CD4-positive, alpha-beta T cell (primary cell): ENCODE measurements around the gene AADAT. TPM values are rescaled to one million over a fixed set of nuclear protein-coding genes. Genes with fewer than 3 reads are reported as not detected.

Experiments used
- ATAC-seq: fragments of 200-7000 bp; cut with Tn5 transposase; one replicate; pipeline ENCODE4 v1.10.0; 2022; ENCODE audit warnings: mild to moderate bottlenecking; ENCODE audit not compliant: poor library complexity
- CTCF ChIA-PET: fragments of 350-600 bp; sonication (Branson Sonifier 250); formaldehyde crosslinking; loops from one replicate; lab custom pipeline; 2021; ENCODE audit warnings: antibody characterized with exemption, inconsistent platforms; lab: Charles Lee
- POLR2A ChIA-PET: fragments of 350-600 bp; sonication (Branson Sonifier 250); formaldehyde crosslinking; loops from one replicate; lab custom pipeline; 2021; ENCODE audit warnings: antibody characterized with exemption, inconsistent platforms; lab: Charles Lee
- DNase-seq, 14 experiments: peaks; one replicate each; pipeline ENCODE4 v3.0.0-alpha.2; 2013 to 2020; ENCODE audit warnings: mixed read lengths in 2 of 14
- H3K27ac ChIP-seq, 2 donors: one replicate each; pipeline versions ENCODE4 v1.5.1 to v1.7.0; 2013; ENCODE audit warnings: low read length in 2 of 2, low read depth in 1 of 2, mild to moderate bottlenecking in 1 of 2
- H3K27me3 ChIP-seq, 2 experiments: 1 replicate in 1 of 2; 2 replicates in 1 of 2; pipeline versions ENCODE4 v1.6.1 to v1.7.0; 2013; ENCODE audit warnings: low read length in 2 of 2, control low read depth in 1 of 2, mild to moderate bottlenecking in 1 of 2, moderate library complexity in 1 of 2; ENCODE audit not compliant: insufficient read depth in 2 of 2, control insufficient read depth in 1 of 2
- H3K36me3 ChIP-seq: one replicate; pipeline ENCODE4 v1.6.1; 2013; ENCODE audit warnings: low read length, control low read depth; ENCODE audit not compliant: insufficient read depth
- H3K4me1 ChIP-seq: one replicate; pipeline ENCODE4 v1.6.1; 2013; ENCODE audit warnings: low read length, control low read depth; ENCODE audit not compliant: insufficient read depth
- H3K4me3 ChIP-seq: one replicate; pipeline ENCODE4 v1.5.1; 2013; ENCODE audit warnings: mild to moderate bottlenecking, low read length, moderate library complexity
- H3K9me3 ChIP-seq, 2 experiments: 1 replicate in 1 of 2; 2 replicates in 1 of 2; pipeline versions ENCODE4 v1.6.1 to v1.7.0; 2013; ENCODE audit warnings: low read length in 2 of 2, mild to moderate bottlenecking in 2 of 2, control low read depth in 1 of 2, moderate library complexity in 1 of 2; ENCODE audit not compliant: control insufficient read depth in 1 of 2, insufficient read depth in 1 of 2
- H3K27ac Mint-ChIP-seq: one replicate; pipeline ENCODE4 v1.8.0; 2020; ENCODE audit warnings: mixed read lengths
- H3K27me3 Mint-ChIP-seq: one replicate; pipeline ENCODE4 v1.8.0; 2021; ENCODE audit warnings: mixed read lengths
- H3K36me3 Mint-ChIP-seq: one replicate; pipeline ENCODE4 v1.8.0; 2021; ENCODE audit warnings: low read depth, mixed read lengths
- H3K4me1 Mint-ChIP-seq: one replicate; pipeline ENCODE4 v1.8.0; 2021; ENCODE audit warnings: low read depth, mixed read lengths
- H3K4me3 Mint-ChIP-seq: one replicate; pipeline ENCODE4 v1.8.0; 2020; ENCODE audit warnings: mild to moderate bottlenecking, mixed read lengths
- H3K9me3 Mint-ChIP-seq: one replicate; pipeline ENCODE4 v1.8.0; 2020; ENCODE audit warnings: mixed read lengths
- intact Hi-C, 2 experiments: fragments of 100-400 bp; cut with DNase I in 1 of 2; cut with micrococcal nuclease in 1 of 2; formaldehyde crosslinking; loops; one replicate each; pipeline versions ENCODE4 v1.15.1 to v1.9.0; 2023 to 2025; cut with DNase I, micrococcal nuclease
- total RNA-seq, 174 experiments: library from RNA in 2 of 174; stranded (reverse) in 2 of 174; gene quantifications; one replicate each; pipeline ENCODE4 v1.2.3 and lab custom pipeline; 2021 to 2026
- TF ChIP-seq, protein P1 (sequence below): fragments of 200-600 bp; IDR thresholded peaks from one replicate; pipeline ENCODE4 v1.8.0; 2022; ENCODE audit warnings: antibody characterized with exemption, mild to moderate bottlenecking

Gene AADAT
- total RNA-seq, 2 experiments from 2014 or later, result not detected

DNA sequence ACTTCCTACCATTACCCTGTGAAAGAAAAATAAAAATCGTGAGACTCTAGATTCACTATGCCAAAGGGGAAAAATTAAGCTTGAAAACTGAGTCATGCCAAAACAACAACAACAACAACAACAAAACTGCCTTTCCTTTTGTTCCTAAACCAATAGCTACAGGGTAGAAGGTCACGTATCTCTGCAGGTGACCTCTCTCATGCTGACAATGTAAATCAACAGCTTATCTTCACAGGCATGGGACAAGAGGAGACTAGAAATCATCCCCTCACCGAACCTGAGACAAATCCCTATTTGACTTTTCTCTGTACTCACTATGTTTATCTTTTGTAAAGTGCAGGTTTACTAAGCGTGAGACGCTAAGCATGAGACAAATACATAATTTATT lies 20.5 kb upstream of the AADAT start:
- Histone ChIP-seq H3K9me3 (no peaks in the 10 kb centered on the region), H3K27ac (no peak overlapping the region), H3K4me3 (no peak overlapping the region), H3K36me3 (no peaks in the 10 kb centered on the region), H3K4me1 (no peaks in the 10 kb centered on the region), H3K27me3 (peaks cover 0 to 3% of the 10 kb centered on the region in 2 experiments)
- Mint-ChIP-seq H3K4me1 (no peaks in the 10 kb centered on the region), H3K27me3 (no peaks in the 10 kb centered on the region), H3K4me3 (no peak overlapping the region), H3K36me3 (no peaks in the 10 kb centered on the region), H3K9me3 (no peaks in the 10 kb centered on the region), H3K27ac (no peak overlapping the region)
- TF ChIP-seq, protein P1, sequence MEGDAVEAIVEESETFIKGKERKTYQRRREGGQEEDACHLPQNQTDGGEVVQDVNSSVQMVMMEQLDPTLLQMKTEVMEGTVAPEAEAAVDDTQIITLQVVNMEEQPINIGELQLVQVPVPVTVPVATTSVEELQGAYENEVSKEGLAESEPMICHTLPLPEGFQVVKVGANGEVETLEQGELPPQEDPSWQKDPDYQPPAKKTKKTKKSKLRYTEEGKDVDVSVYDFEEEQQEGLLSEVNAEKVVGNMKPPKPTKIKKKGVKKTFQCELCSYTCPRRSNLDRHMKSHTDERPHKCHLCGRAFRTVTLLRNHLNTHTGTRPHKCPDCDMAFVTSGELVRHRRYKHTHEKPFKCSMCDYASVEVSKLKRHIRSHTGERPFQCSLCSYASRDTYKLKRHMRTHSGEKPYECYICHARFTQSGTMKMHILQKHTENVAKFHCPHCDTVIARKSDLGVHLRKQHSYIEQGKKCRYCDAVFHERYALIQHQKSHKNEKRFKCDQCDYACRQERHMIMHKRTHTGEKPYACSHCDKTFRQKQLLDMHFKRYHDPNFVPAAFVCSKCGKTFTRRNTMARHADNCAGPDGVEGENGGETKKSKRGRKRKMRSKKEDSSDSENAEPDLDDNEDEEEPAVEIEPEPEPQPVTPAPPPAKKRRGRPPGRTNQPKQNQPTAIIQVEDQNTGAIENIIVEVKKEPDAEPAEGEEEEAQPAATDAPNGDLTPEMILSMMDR, result no peak
- intact Hi-C loops, result no loop called here
- ChIA-PET CTCF (no interaction called here), POLR2A (no interaction called here)
- DNase-seq (no peak), ATAC-seq (no peak)

DNA sequence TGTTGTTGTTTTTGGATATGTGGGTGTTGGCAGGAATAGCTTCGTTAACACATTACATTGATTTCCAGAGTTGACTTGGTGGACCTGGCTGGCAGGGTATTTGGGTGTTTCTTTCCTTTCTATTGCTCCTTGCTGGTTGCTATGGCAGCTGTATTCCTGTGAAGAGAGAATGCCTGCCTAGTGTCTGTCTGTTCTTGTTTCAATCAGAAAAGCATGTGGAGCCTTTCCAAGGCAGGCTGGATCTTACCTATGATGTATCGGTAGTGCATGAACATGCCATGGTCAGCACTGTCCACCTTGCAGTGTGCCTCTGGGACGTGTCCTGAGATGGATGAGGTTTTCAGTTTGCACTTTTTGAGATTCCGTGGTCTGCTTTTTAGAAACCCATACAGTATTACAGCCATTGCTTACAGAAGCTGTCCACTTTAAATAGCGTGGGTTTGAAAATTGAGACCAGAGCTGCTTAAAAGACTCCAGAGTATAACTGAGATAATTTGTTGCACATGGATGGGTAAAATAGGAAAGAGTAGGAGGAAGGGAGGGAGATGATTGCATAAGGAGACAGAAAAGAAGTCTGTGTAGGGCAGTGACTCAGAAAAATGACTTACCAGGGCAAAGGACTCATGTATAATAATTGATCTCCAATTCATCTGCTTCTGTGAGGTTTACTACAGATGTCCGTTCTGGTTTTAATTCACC lies 20.0 kb upstream of the AADAT start:
- TF ChIP-seq, protein P1, result no peak
- Mint-ChIP-seq H3K27me3 (no peaks in the 10 kb centered on the region), H3K36me3 (no peaks in the 10 kb centered on the region), H3K27ac (no peak overlapping the region), H3K4me3 (no peak overlapping the region), H3K4me1 (no peaks in the 10 kb centered on the region), H3K9me3 (no peaks in the 10 kb centered on the region)
- CTCF ChIA-PET, result no interaction called here
- peaks cover 0 to 3% of the 10 kb centered on the region in 2 experiments for H3K27me3 ChIP-seq
- H3K4me1 ChIP-seq, result no peaks in the 10 kb centered on the region
- POLR2A ChIA-PET, result no interaction called here
- H3K4me3 ChIP-seq, result no peak overlapping the region
- no peaks in the 10 kb centered on the region for H3K36me3 ChIP-seq
- DNase-seq, result no peak
- H3K9me3 ChIP-seq, result no peaks in the 10 kb centered on the region
- H3K27ac ChIP-seq, result no peak overlapping the region
- intact Hi-C loops, result no loop called here
- ATAC-seq, result no peak

DNA sequence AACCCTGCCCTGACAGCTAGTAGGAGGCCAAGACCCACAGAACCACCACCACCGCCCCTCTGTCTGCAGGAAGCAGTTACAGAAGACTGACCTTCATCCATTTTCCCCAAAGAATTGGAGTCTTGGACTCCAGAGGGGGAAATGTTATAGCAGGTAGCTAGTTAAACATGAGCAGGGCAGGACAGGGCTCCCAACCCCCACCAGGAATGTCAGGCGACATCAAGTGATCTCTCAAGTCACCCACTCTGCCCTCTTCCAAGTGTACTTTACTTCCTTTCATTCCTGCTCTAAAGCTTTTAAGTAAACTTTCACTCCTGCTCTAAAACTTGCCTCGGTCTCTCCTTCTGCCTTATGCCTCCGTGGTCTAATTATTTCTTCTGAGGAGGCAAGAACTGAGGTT lies 17.1 kb upstream of the AADAT start:
- Histone ChIP-seq H3K27ac (no peak overlapping the region), H3K9me3 (no peaks in the 10 kb centered on the region), H3K4me3 (no peak overlapping the region), H3K4me1 (no peaks in the 10 kb centered on the region), H3K27me3 (peaks cover 0 to 3% of the 10 kb centered on the region in 2 experiments), H3K36me3 (no peaks in the 10 kb centered on the region)
- no peak overlapping the region for H3K27ac Mint-ChIP-seq
- TF ChIP-seq, protein P1, result no peak
- H3K27me3 Mint-ChIP-seq, result no peaks in the 10 kb centered on the region
- ChIA-PET CTCF (no interaction called here), POLR2A (no interaction called here)
- H3K9me3 Mint-ChIP-seq, result no peaks in the 10 kb centered on the region
- intact Hi-C loops, result no loop called here
- ATAC-seq (no peak), DNase-seq (no peak)
- no peak overlapping the region for H3K4me3 Mint-ChIP-seq
- no peaks in the 10 kb centered on the region for H3K4me1 Mint-ChIP-seq
- no peaks in the 10 kb centered on the region for H3K36me3 Mint-ChIP-seq
